WTC11 (cell line): ENCODE measurements around the gene LRRC74A. TPM values are rescaled to one million over a fixed set of nuclear protein-coding genes. Genes with fewer than 3 reads are reported as not detected.

Experiments used
- ATAC-seq: fragments of 200-7000 bp; cut with Tn5 transposase; 2 replicates; pipeline ENCODE4 v1.10.0; 2021; ENCODE audit warnings: mild to moderate bottlenecking, moderate library complexity
- CTCF ChIA-PET: fragments of 300-600 bp; sonication (Branson Sonifier 250); formaldehyde crosslinking; loops from one replicate; lab custom pipeline; 2021; ENCODE audit warnings: antibody characterized with exemption; lab: Charles Lee
- POLR2A ChIA-PET: fragments of 350-600 bp; sonication (Branson Sonifier 250); formaldehyde crosslinking; loops from one replicate; lab custom pipeline; 2021; ENCODE audit warnings: antibody characterized with exemption; lab: Charles Lee
- DNase-seq: peaks from one replicate; pipeline ENCODE4 v3.0.0; 2021; ENCODE audit warnings: low spot score
- H3K27ac Mint-ChIP-seq: 2 replicates; pipeline ENCODE4 v1.8.0; 2021; ENCODE audit warnings: mixed read lengths
- H3K27me3 Mint-ChIP-seq: 2 replicates; pipeline ENCODE4 v1.8.0; 2021; ENCODE audit warnings: low read depth, mild to moderate bottlenecking, moderate library complexity, mixed read lengths
- H3K36me3 Mint-ChIP-seq: 2 replicates; pipeline ENCODE4 v1.8.0; 2021; ENCODE audit warnings: mixed read lengths
- H3K4me1 Mint-ChIP-seq: 2 replicates; pipeline ENCODE4 v1.8.0; 2022; ENCODE audit warnings: mixed read lengths
- H3K4me3 Mint-ChIP-seq: 2 replicates; pipeline ENCODE4 v1.8.0; 2021; ENCODE audit warnings: mild to moderate bottlenecking, moderate library complexity, mixed read lengths
- H3K9me3 Mint-ChIP-seq: 2 replicates; pipeline ENCODE4 v1.8.0; 2021; ENCODE audit warnings: mixed read lengths
- AR ChIP-seq: fragments of 250-450 bp; sonication (Bioruptor Pico); IDR thresholded peaks from 2 replicates; pipeline ENCODE4 v1.9.0; 2021; ENCODE audit warnings: mild to moderate bottlenecking
- ARID4B ChIP-seq: sonication (generic); formaldehyde crosslinking; IDR thresholded peaks from 2 replicates; pipeline ENCODE4 v1.8.0; 2023; ENCODE audit warnings: missing genetic modification reagents, mild to moderate bottlenecking, borderline replicate concordance
- ATF3 ChIP-seq: sonication (generic); formaldehyde crosslinking; conservative IDR thresholded peaks from 2 replicates; pipeline ENCODE4 v1.8.1; 2022; ENCODE audit warnings: mild to moderate bottlenecking, missing genetic modification reagents
- CREM ChIP-seq: sonication (generic); formaldehyde crosslinking; IDR thresholded peaks from 2 replicates; pipeline ENCODE4 v1.8.1; 2022; ENCODE audit warnings: mild to moderate bottlenecking, missing genetic modification reagents, moderate library complexity
- E2F1 ChIP-seq: sonication (generic); formaldehyde crosslinking; IDR thresholded peaks from 2 replicates; pipeline ENCODE4 v1.8.0; 2022; ENCODE audit warnings: mild to moderate bottlenecking, missing genetic modification reagents
- EMX1 ChIP-seq: fragments of 250-450 bp; sonication (Bioruptor Pico); IDR thresholded peaks from 2 replicates; pipeline ENCODE4 v1.8.0; 2021; ENCODE audit warnings: mild to moderate bottlenecking
- FOXK1 ChIP-seq: sonication (generic); formaldehyde crosslinking; IDR thresholded peaks from 2 replicates; pipeline ENCODE4 v1.8.0; 2022; ENCODE audit warnings: mild to moderate bottlenecking, moderate library complexity, missing genetic modification reagents
- FOXP1 ChIP-seq: sonication (generic); formaldehyde crosslinking; IDR thresholded peaks from 2 replicates; pipeline ENCODE4 v1.8.0; 2022; ENCODE audit warnings: missing genetic modification reagents, mild to moderate bottlenecking, moderate library complexity, borderline replicate concordance
- GABPB1 ChIP-seq: sonication (generic); formaldehyde crosslinking; IDR thresholded peaks from 2 replicates; pipeline ENCODE4 v1.8.1; 2023; ENCODE audit warnings: mild to moderate bottlenecking, missing genetic modification reagents
- GRHL2 ChIP-seq: fragments of 250-450 bp; sonication (Bioruptor Pico); IDR thresholded peaks from 2 replicates; pipeline ENCODE4 v1.8.0; 2022; ENCODE audit warnings: mild to moderate bottlenecking, moderate library complexity; ENCODE audit not compliant: insufficient replicate concordance, severe bottlenecking
- GTF2I ChIP-seq: fragments of 250-450 bp; sonication (Bioruptor Pico); conservative IDR thresholded peaks from 2 replicates; pipeline ENCODE4 v1.4.0; 2021; ENCODE audit warnings: mild to moderate bottlenecking
- NR2C2 ChIP-seq: sonication (generic); formaldehyde crosslinking; IDR thresholded peaks from 2 replicates; pipeline ENCODE4 v1.8.0; 2022; ENCODE audit warnings: mild to moderate bottlenecking, missing genetic modification reagents
- PRRX2 ChIP-seq: fragments of 250-450 bp; sonication (Bioruptor Pico); IDR thresholded peaks from 2 replicates; pipeline ENCODE4 v1.8.0; 2021; ENCODE audit warnings: mild to moderate bottlenecking
- STAT6 ChIP-seq: sonication (generic); formaldehyde crosslinking; conservative IDR thresholded peaks from 2 replicates; pipeline ENCODE4 v1.8.1; 2023; ENCODE audit warnings: mild to moderate bottlenecking, low read depth, missing genetic modification reagents, moderate library complexity
- TEAD1 ChIP-seq: sonication (generic); formaldehyde crosslinking; IDR thresholded peaks from 2 replicates; pipeline ENCODE4 v1.8.0; 2022; ENCODE audit warnings: mild to moderate bottlenecking, missing genetic modification reagents
- ZBTB21 ChIP-seq: sonication (generic); formaldehyde crosslinking; IDR thresholded peaks from 2 replicates; pipeline ENCODE4 v1.8.1; 2023; ENCODE audit warnings: mild to moderate bottlenecking, missing genetic modification reagents, borderline replicate concordance
- ZNF423 ChIP-seq: fragments of 250-450 bp; sonication (Bioruptor Pico); IDR thresholded peaks from 2 replicates; pipeline ENCODE4 v2.1.2; 2022; ENCODE audit warnings: mild to moderate bottlenecking, moderate library complexity
- ZNF532 ChIP-seq: fragments of 250-450 bp; sonication (Bioruptor Pico); IDR thresholded peaks from 2 replicates; pipeline ENCODE4 v1.9.0; 2021; ENCODE audit warnings: mild to moderate bottlenecking, borderline replicate concordance
- total RNA-seq: library from RNA; stranded (reverse); gene quantifications from 3 replicates; pipeline ENCODE4 v1.2.3, GENCODE V29; 2021

LRRC74A gene
- total RNA-seq, 1 experiment from 2014 or later: not detected

GRCh38 chr14:76863724-76864407 lies 37.7 kb downstream of the LRRC74A start:
- peaks cover 41% of the 10 kb centered on the region for H3K4me1 Mint-ChIP-seq
- no peaks in the 10 kb centered on the region for H3K36me3 Mint-ChIP-seq
- DNase-seq (no peak), ATAC-seq (peak; percentile 16)
- no peaks in the 10 kb centered on the region; the same call in none of the 2 replicates for H3K27me3 Mint-ChIP-seq
- H3K27ac Mint-ChIP-seq: no peak overlapping the region
- TF ChIP-seq ZBTB21 (CRISPR knock-in tag) (0 out of 2 replicates have a peak, but pooled peaks have one; percentile 20), FOXK1 (no peak), ZNF423 (peak; percentile 81; the same call in 1 of the 2 replicates), GTF2I (CRISPR knock-in tag) (no peak), FOXP1 (CRISPR knock-in tag) (peak; percentile 41; the same call in 1 of the 2 replicates), STAT6 (CRISPR knock-in tag) (0 out of 2 replicates have a peak, but pooled peaks have one; percentile 44)
- POLR2A ChIA-PET: no interaction called here
- H3K9me3 Mint-ChIP-seq: no peaks in the 10 kb centered on the region
- CTCF ChIA-PET: interaction anchor here (1.4 to 3.4 kb wide), 6 partner anchors 9 to 212 kb away, joined by 5 to 16 read pairs (median 6); no protein-coding TSS in a partner anchor
- no peak overlapping the region for H3K4me3 Mint-ChIP-seq

- ChIA-PET POLR2A (no interaction called here), CTCF (interaction anchor here (0.6 to 1.9 kb wide), 4 partner anchors 10 to 1791 kb away, joined by 3 to 15 read pairs (median 3); no protein-coding TSS in a partner anchor)
- Mint-ChIP-seq H3K4me3 (no peak overlapping the region), H3K27ac (no peak overlapping the region), H3K9me3 (no peaks in the 10 kb centered on the region), H3K4me1 (peaks cover 39% of the 10 kb centered on the region), H3K36me3 (no peaks in the 10 kb centered on the region), H3K27me3 (no peaks in the 10 kb centered on the region; the same call in 1 of the 2 replicates)
- DNase-seq (no peak), ATAC-seq (no peak)
- TF ChIP-seq CREM (no peak), ARID4B (CRISPR knock-in tag) (no peak), ZNF532 (CRISPR knock-in tag) (no peak), EMX1 (no peak), NR2C2 (CRISPR knock-in tag) (no peak), E2F1 (no peak), GABPB1 (CRISPR knock-in tag) (no peak), PRRX2 (CRISPR knock-in tag) (no peak), ATF3 (CRISPR knock-in tag) (no peak), TEAD1 (CRISPR knock-in tag) (no peak), AR (no peak), FOXK1 (no peak), GRHL2 (CRISPR knock-in tag) (no peak)
These were observed 40.2 kb downstream of the LRRC74A start for GRCh38 chr14:76866456-76866855.
